ENCODE measurements around the gene ACHE. TPM values are rescaled to one million over a fixed set of nuclear protein-coding genes. Genes with fewer than 3 reads are reported as not detected.
"Not testable (repeated sequence)": the region's sequence is repeated elsewhere in the genome, so short reads cannot be mapped to it uniquely, and the experiment has no call there.

ACHE gene
- 0.16 and 0.34 TPM in 2 replicates for total RNA-seq

DNA sequence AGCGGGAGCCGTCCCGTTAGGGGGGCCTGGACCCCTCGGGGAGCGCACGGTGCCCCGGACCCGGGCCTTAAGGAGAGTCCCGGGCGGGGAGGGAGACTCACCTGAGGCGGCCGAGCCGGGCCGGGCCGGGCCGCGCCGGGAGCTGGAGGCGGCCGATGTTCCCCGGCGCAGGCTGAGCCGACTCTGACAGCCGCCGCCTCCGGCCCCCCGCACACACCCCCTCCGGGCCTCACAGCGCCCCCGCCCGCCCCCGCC lies at the start of gene ACHE:
Gene ACHE, minus strand, starts transcription at position 188 of the 255 bp plus-strand sequence. CDS start 1,656 bp downstream, outside the sequence.
- no peaks in the 10 kb centered on the region for H3K36me3 Mint-ChIP-seq (ENCODE audit: low read depth)
- peak within 1 kb of the TSS; percentile 36 for H3K27ac Mint-ChIP-seq
- ChIA-PET POLR2A (interaction anchor here (1.0 to 1.5 kb wide), 2 partner anchors 20 to 94 kb away, joined by 3 to 16 read pairs; partner anchors contain the start of gene SRRT), CTCF (interaction anchor here (0.9 to 1.4 kb wide), 2 partner anchors 189 to 242 kb away, joined by 3 to 4 read pairs; partner anchors contain the start of gene POP7)
- peaks cover 39% of the 10 kb centered on the region for H3K27me3 Mint-ChIP-seq
- DNase-seq, result no peak
- H3K4me1 Mint-ChIP-seq, result peaks cover 16% of the 10 kb centered on the region
- ATAC-seq (ENCODE audit: low read depth), result peak; percentile 15
- no peaks in the 10 kb centered on the region for H3K9me3 Mint-ChIP-seq
- intact Hi-C loops (cut with micrococcal nuclease), result loop anchor here (1.0 kb wide), 1 partner anchor 8 kb away; no protein-coding TSS in a partner anchor
- H3K4me3 Mint-ChIP-seq, result peak within 1 kb of the TSS; percentile 84
- TF ChIP-seq, protein P1, sequence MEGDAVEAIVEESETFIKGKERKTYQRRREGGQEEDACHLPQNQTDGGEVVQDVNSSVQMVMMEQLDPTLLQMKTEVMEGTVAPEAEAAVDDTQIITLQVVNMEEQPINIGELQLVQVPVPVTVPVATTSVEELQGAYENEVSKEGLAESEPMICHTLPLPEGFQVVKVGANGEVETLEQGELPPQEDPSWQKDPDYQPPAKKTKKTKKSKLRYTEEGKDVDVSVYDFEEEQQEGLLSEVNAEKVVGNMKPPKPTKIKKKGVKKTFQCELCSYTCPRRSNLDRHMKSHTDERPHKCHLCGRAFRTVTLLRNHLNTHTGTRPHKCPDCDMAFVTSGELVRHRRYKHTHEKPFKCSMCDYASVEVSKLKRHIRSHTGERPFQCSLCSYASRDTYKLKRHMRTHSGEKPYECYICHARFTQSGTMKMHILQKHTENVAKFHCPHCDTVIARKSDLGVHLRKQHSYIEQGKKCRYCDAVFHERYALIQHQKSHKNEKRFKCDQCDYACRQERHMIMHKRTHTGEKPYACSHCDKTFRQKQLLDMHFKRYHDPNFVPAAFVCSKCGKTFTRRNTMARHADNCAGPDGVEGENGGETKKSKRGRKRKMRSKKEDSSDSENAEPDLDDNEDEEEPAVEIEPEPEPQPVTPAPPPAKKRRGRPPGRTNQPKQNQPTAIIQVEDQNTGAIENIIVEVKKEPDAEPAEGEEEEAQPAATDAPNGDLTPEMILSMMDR (IDR thresholded peaks at IDR 0.05), result no peak

DNA sequence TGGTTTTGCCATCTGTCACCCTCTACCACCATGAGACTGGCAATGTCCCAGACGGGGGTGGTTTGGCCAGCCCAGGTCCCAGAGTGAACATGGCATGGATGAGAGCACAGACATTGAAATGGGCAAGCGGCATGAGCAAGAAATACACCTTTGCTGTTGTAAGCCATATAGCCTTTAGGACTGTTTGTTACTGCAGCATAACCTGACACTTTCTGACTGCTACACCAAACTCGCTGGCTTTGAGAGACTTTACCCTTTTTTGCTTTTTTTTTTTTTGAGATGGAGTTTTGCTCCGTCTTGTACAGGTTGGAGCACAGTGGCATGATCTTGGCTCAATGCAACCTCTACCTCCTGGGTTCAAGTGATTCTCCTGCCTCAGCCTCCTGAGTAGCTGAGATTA lies 48.5 kb upstream of the ACHE start:
- Mint-ChIP-seq H3K4me1 (no peaks in the 10 kb centered on the region), H3K27me3 (peaks cover 21% of the 10 kb centered on the region), H3K36me3 (ENCODE audit: low read depth) (no peaks in the 10 kb centered on the region), H3K4me3 (no peak overlapping the region), H3K9me3 (peaks cover 6% of the 10 kb centered on the region), H3K27ac (no peak overlapping the region)
- ChIA-PET POLR2A (no interaction called here), CTCF (no interaction called here)
- DNase-seq (no peak), ATAC-seq (ENCODE audit: low read depth) (no peak)
- intact Hi-C loops (cut with micrococcal nuclease), result no loop called here
- TF ChIP-seq, protein P1 (IDR thresholded peaks at IDR 0.05), result no peak

GRCh38 chr7:100943693-100944092 lies 48.0 kb upstream of the ACHE start:
- Mint-ChIP-seq H3K27ac (no peak overlapping the region), H3K4me3 (no peak overlapping the region), H3K9me3 (peaks cover 6% of the 10 kb centered on the region), H3K36me3 (ENCODE audit: low read depth) (no peaks in the 10 kb centered on the region), H3K27me3 (peaks cover 19% of the 10 kb centered on the region), H3K4me1 (no peaks in the 10 kb centered on the region)
- DNase-seq (no peak), ATAC-seq (ENCODE audit: low read depth) (no peak)
- intact Hi-C loops (cut with micrococcal nuclease), result no loop called here
- CTCF ChIA-PET, result no interaction called here
- TF ChIP-seq, protein P1 (IDR thresholded peaks at IDR 0.05), result no peak
- POLR2A ChIA-PET, result no interaction called here

DNA sequence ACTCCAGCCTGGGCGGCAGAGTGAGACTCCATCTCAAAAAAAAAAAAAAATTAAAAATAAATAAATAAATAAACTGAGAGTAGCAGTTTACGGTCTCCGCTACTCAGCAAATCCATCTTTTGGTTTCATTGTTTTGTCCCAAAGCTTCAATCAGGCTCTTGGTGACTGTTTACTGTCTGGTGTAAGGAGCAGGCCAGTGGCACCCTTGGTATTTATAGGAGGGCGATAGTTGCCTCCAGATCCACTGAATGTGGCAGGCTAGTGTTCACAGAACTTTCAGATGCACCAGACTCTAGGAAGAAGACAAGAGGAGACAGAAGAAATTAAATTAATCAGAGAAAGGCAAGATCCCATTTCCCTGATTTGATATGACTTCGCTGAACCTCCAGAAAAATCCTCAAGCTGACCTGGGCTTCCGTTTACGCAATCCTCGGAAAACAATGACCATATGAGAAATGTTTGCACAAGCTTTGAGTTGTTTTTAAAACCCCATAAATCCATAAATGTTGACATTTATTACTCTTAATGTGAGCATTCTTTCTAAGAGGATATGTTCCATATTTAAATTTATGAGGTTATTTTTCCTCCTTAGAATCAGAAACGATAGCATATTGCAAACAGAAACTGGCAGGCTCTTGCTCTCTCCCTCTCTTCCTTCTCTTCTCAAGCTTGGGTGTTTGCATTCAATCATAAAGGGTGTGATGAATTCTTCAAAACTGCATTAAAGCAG lies 46.5 kb upstream of the ACHE start:
- Mint-ChIP-seq H3K36me3 (ENCODE audit: low read depth) (no peaks in the 10 kb centered on the region), H3K27ac (no peak overlapping the region), H3K27me3 (peaks cover 19% of the 10 kb centered on the region), H3K4me1 (no peaks in the 10 kb centered on the region), H3K4me3 (no peak overlapping the region), H3K9me3 (peaks cover 6% of the 10 kb centered on the region)
- ChIA-PET CTCF (no interaction called here), POLR2A (interaction anchor here (0.6 kb wide), 1 partner anchor 16 kb away, joined by 3 read pairs; no protein-coding TSS in a partner anchor)
- TF ChIP-seq, protein P1 (IDR thresholded peaks at IDR 0.05), result no peak
- intact Hi-C loops (cut with micrococcal nuclease), result no loop called here
- no peak for ATAC-seq (ENCODE audit: low read depth)
- DNase-seq, result no peak

DNA sequence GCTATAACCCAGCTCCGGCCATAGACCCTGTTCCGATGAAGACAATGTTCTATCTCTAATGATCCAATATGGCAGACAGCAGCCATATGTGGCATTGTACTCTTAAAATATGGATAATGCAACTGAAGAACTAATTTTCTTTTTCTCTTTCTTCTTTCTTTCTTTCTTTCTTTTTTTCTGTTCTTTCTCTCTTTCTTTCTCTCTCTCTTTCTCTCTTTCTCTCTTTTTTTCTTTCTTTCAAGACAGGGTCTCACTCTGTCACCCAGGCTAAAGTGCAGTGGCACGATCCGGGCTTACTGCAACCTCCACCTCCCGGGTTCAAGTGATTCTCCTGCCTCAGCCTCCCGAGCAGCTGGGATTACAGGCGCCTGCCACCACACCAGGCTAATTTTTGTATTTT lies 40.5 kb upstream of the ACHE start:
- H3K27ac Mint-ChIP-seq; intact Hi-C loops (cut with micrococcal nuclease); ATAC-seq (ENCODE audit: low read depth); H3K4me1 Mint-ChIP-seq; CTCF ChIA-PET; H3K4me3 Mint-ChIP-seq; DNase-seq; H3K36me3 Mint-ChIP-seq (ENCODE audit: low read depth); H3K27me3 Mint-ChIP-seq: not testable (repeated sequence)
- POLR2A ChIA-PET, result interaction anchor here (0.6 kb wide), 1 partner anchor 35 kb away, joined by 3 read pairs; no protein-coding TSS in a partner anchor
- H3K9me3 Mint-ChIP-seq, result peaks cover 12% of the 10 kb centered on the region

DNA sequence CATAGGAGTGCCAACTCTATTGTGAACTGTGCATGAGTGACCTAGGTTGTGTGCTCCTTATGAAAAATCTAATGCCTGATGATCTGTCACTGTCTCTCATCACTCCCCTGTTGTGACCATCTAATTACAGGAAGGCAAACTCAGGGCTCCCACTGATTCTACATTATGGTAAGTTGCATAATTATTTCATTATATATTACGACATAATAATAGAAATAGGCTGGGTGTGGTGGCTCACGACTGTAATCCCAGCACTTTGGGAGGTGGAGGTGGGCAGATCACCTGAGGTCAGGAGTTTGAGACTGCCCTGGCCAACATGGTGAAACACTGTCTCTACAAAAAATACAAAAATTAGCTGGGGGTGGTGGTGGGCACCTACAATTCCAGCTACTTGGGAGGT lies 39.7 kb upstream of the ACHE start:
- intact Hi-C loops (cut with micrococcal nuclease); CTCF ChIA-PET; DNase-seq; ATAC-seq (ENCODE audit: low read depth); POLR2A ChIA-PET; H3K27ac Mint-ChIP-seq; H3K4me3 Mint-ChIP-seq; H3K4me1 Mint-ChIP-seq; H3K36me3 Mint-ChIP-seq (ENCODE audit: low read depth): not testable (repeated sequence)
- Mint-ChIP-seq H3K9me3 (peaks cover 12% of the 10 kb centered on the region), H3K27me3 (peaks cover 12% of the 10 kb centered on the region)
